Measurements from ENCODE around the gene ANKH. TPM values are rescaled to one million over a fixed set of nuclear protein-coding genes. Genes with fewer than 3 reads are reported as not detected.
A peak's percentile ranks its signal among the peaks of the same experiment; 100 is the strongest.

ANKH gene
- total RNA-seq, 1 experiment from 2014 or later: 65.2 TPM

- TF ChIP-seq ZFX (IDR thresholded peaks at IDR 0.05) (no peak), FOSL1 (IDR thresholded peaks at IDR 0.05; ENCODE audit: low read depth) (peak; percentile 94), RAD21 (IDR thresholded peaks at IDR 0.05; ENCODE audit: low read depth) (no peak), TCF7L2 (IDR thresholded peaks at IDR 0.05; ENCODE audit: borderline replicate concordance, extremely low read depth, insufficient read depth, insufficient read length) (peak; percentile 64), ATF3 (IDR thresholded peaks at IDR 0.05) (peak; percentile 54), EGR1 (IDR thresholded peaks at IDR 0.05; ENCODE audit: low read depth) (no peak), REST (IDR thresholded peaks at IDR 0.05; ENCODE audit: low read depth) (no peak), POLR2A (IDR thresholded peaks at IDR 0.05; ENCODE audit: borderline replicate concordance, extremely low read depth, insufficient read depth, insufficient read length) (no peak), YY1 (IDR thresholded peaks at IDR 0.05; ENCODE audit: extremely low read depth, insufficient replicate concordance, low read depth, low read length) (no peak), EZH2 (IDR thresholded peaks at IDR 0.05) (no peak)
Observed at GRCh38 chr5:14809369-14810155, 62.0 kb downstream of the ANKH start (continued).

- POLR2A ChIA-PET: no interaction called here
- no peak overlapping the region for H2AFZ ChIP-seq (ENCODE audit: low read depth, low read length, poor library complexity, severe bottlenecking)
- BruUV-seq (replicated peaks): no TSS peak
- intact Hi-C loops (cut with micrococcal nuclease): no loop called here
- TF ChIP-seq RAD21 (IDR thresholded peaks at IDR 0.05; ENCODE audit: low read depth) (no peak), SP1 (IDR thresholded peaks at IDR 0.05; ENCODE audit: low read depth) (no peak), YY1 (IDR thresholded peaks at IDR 0.05; ENCODE audit: extremely low read depth, insufficient replicate concordance, low read depth, low read length) (no peak), POLR2AphosphoS5 (IDR thresholded peaks at IDR 0.05; ENCODE audit: low read depth, low read length) (no peak)
- no peak for DNase-seq (ENCODE audit: low read depth, low spot score)
- no peak overlapping the region for H3K9ac ChIP-seq (ENCODE audit: low read length)
- no peaks in the 10 kb centered on the region for H3K27me3 ChIP-seq (ENCODE audit: insufficient read depth, low read length)
- no peaks in the 10 kb centered on the region for H3K9me2 ChIP-seq (ENCODE audit: insufficient read depth)
- H3K79me2 ChIP-seq (ENCODE audit: insufficient read depth, low read length): no peaks in the 10 kb centered on the region
- CTCF ChIA-PET: interaction anchor here (1.3 kb wide), 1 partner anchor 159 kb away, joined by 3 read pairs; no protein-coding TSS in a partner anchor
- no peaks in the 10 kb centered on the region for H3K36me3 ChIP-seq (ENCODE audit: control insufficient read depth in 1 of 2, insufficient read depth in 2 of 2, low read length in 2 of 2)
- H3K4me3 ChIP-seq (replicated peaks in 1 of 2; ENCODE audit: low read depth in 1 of 2, low read length in 2 of 2): no peak overlapping the region
- ATAC-seq: no peak
- H3K4me2 ChIP-seq (ENCODE audit: low read length): no peak overlapping the region
- no peak overlapping the region for H3K27ac ChIP-seq (ENCODE audit: low read depth, low read length)
- peaks cover 27 to 39% of the 10 kb centered on the region in 2 experiments for H3K4me1 ChIP-seq (ENCODE audit: control insufficient read depth in 1 of 2, insufficient read depth in 2 of 2, low read length in 2 of 2)
- RAD21 ChIA-PET (ENCODE audit: low non-redundant PET in 1 of 2, low total read pairs in 2 of 2, uncharacterized antibody in 2 of 2, unreplicated experiment in 2 of 2): no interaction called here
- H3K9me3 ChIP-seq (ENCODE audit: control insufficient read depth in 1 of 2, insufficient read depth in 1 of 2, low read depth in 1 of 2, low read length in 2 of 2): no peaks in the 10 kb centered on the region
- H4K20me1 ChIP-seq (ENCODE audit: insufficient read depth): no peaks in the 10 kb centered on the region
Observed at GRCh38 chr5:14807471-14807870, 64.1 kb downstream of the ANKH start.
